GM12891 (cell line): ENCODE results near the gene NRXN3.

Source experiments
- PAX5 ChIP-seq: IDR thresholded peaks from 2 replicates; pipeline ENCODE4 v1.6.1; 2011; ENCODE audit warnings: low read length, moderate library complexity, mild to moderate bottlenecking; ENCODE audit not compliant: insufficient read depth, severe bottlenecking
- POLR2A ChIP-seq: IDR thresholded peaks from 2 replicates; pipeline ENCODE4 v1.6.1; 2011; ENCODE audit warnings: low read depth, low read length, control low read depth
- POLR2AphosphoS5 ChIP-seq: IDR thresholded peaks from 2 replicates; pipeline ENCODE4 v1.6.1; 2011; ENCODE audit warnings: low read depth, low read length, control low read depth
- POU2F2 ChIP-seq: IDR thresholded peaks from 2 replicates; pipeline ENCODE4 v1.6.1; 2011; ENCODE audit warnings: low read depth, mild to moderate bottlenecking, control low read depth, low read length, moderate library complexity
- SPI1 ChIP-seq: IDR thresholded peaks from 2 replicates; pipeline ENCODE4 v1.6.1; 2011; ENCODE audit warnings: low read depth, low read length, control low read depth
- TAF1 ChIP-seq: IDR thresholded peaks from 2 replicates; pipeline ENCODE4 v1.6.1; 2011; ENCODE audit warnings: low read depth, low read length, control low read depth

GRCh38 chr14:78286210-78286609 lies 116.0 kb downstream of the NRXN3 start:
- TF ChIP-seq POLR2AphosphoS5 (no peak), SPI1 (no peak), POLR2A (no peak), TAF1 (no peak), POU2F2 (no peak), PAX5 (no peak)
